ENCODE results near the gene OPCML.
A peak's percentile ranks its signal among the peaks of the same experiment; 100 is the strongest.

OPCML gene

GRCh38 chr11:132423266-132423665 is 1109.0 kb downstream of the OPCML start:
- TF ChIP-seq, protein P1, sequence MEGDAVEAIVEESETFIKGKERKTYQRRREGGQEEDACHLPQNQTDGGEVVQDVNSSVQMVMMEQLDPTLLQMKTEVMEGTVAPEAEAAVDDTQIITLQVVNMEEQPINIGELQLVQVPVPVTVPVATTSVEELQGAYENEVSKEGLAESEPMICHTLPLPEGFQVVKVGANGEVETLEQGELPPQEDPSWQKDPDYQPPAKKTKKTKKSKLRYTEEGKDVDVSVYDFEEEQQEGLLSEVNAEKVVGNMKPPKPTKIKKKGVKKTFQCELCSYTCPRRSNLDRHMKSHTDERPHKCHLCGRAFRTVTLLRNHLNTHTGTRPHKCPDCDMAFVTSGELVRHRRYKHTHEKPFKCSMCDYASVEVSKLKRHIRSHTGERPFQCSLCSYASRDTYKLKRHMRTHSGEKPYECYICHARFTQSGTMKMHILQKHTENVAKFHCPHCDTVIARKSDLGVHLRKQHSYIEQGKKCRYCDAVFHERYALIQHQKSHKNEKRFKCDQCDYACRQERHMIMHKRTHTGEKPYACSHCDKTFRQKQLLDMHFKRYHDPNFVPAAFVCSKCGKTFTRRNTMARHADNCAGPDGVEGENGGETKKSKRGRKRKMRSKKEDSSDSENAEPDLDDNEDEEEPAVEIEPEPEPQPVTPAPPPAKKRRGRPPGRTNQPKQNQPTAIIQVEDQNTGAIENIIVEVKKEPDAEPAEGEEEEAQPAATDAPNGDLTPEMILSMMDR (conservative IDR thresholded peaks at IDR 0.05; ENCODE audit: low read length), result no peak
- DNase-seq (ENCODE audit: low read depth), result no peak
- H3K4me3 ChIP-seq (ENCODE audit: low read length), result no peak overlapping the region

GRCh38 chr11:132422722-132423121 is 1109.6 kb downstream of the OPCML start:
- DNase-seq (ENCODE audit: low read depth), result no peak
- H3K4me3 ChIP-seq (ENCODE audit: low read length), result no peak overlapping the region
- TF ChIP-seq, protein P1 (conservative IDR thresholded peaks at IDR 0.05; ENCODE audit: low read length), result no peak

- TF ChIP-seq, protein P1 (conservative IDR thresholded peaks at IDR 0.05; ENCODE audit: low read length), result no peak
- no peak overlapping the region for H3K4me3 ChIP-seq (ENCODE audit: low read length)
- no peak for DNase-seq (ENCODE audit: low read depth)
Observed at GRCh38 chr11:132421555-132421954, 1110.7 kb downstream of the OPCML start.

DNA sequence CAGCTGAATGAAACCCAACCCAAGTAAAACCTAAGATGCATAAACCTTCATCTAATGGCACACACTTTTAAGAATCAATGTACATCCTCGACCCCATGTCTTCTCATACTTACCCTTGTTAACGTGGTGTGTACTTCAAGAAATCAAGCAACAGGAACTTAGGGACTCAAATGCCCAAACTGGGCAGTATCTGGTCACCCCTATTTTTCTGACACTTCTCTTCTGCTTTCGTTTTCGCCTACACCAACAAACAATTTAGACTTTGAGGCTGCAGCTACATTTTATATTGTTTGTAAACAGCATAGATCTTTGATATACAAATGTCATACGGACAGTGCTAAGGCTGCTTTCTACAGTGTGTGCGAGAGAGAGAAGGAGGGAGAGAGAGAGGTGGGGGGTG is 1117.8 kb downstream of the OPCML start:
- TF ChIP-seq, protein P1 (conservative IDR thresholded peaks at IDR 0.05; ENCODE audit: low read length), result no peak
- no peak overlapping the region for H3K4me3 ChIP-seq (ENCODE audit: low read length)
- no peak for DNase-seq (ENCODE audit: low read depth)

GRCh38 chr11:132410383-132410782 is 1121.9 kb downstream of the OPCML start:
- no peak for DNase-seq (ENCODE audit: low read depth)
- no peak overlapping the region for H3K4me3 ChIP-seq (ENCODE audit: low read length)
- TF ChIP-seq, protein P1 (conservative IDR thresholded peaks at IDR 0.05; ENCODE audit: low read length), result no peak

- DNase-seq (ENCODE audit: low read depth), result peak; percentile 50
- TF ChIP-seq, protein P1 (conservative IDR thresholded peaks at IDR 0.05; ENCODE audit: low read length), result no peak
Observed at GRCh38 chr11:132409573-132410355, 1122.5 kb downstream of the OPCML start.

GRCh38 chr11:132408877-132409276 is 1123.4 kb downstream of the OPCML start:
- no peak for DNase-seq (ENCODE audit: low read depth)
- TF ChIP-seq, protein P1 (conservative IDR thresholded peaks at IDR 0.05; ENCODE audit: low read length), result no peak
- H3K4me3 ChIP-seq (ENCODE audit: low read length), result no peak overlapping the region

More at GRCh38 chr11:132409573-132410355, 1122.5 kb downstream of the OPCML start:
- H3K4me3 ChIP-seq (ENCODE audit: low read length), result no peak overlapping the region

Measured in AG10803 (cell line).